ENCODE results near the gene MYO9B.
"Not testable (repeated sequence)": the region's sequence is repeated elsewhere in the genome, so short reads cannot be mapped to it uniquely, and the experiment has no call there.

MYO9B gene

GRCh38 chr19:17091758-17092333, 16.3 kb downstream of the MYO9B start:
- no peak overlapping the region for H2AFZ ChIP-seq (ENCODE audit: low read depth, low read length)
- peaks cover 14% of the 10 kb centered on the region; the same call in 1 of the 2 replicates for H3K36me3 ChIP-seq (ENCODE audit: insufficient read depth, low read length)
- no peak overlapping the region for H3K4me2 ChIP-seq (ENCODE audit: insufficient read depth, low read length)
- no peak overlapping the region for H3K4me3 ChIP-seq (ENCODE audit: low read depth in 1 of 2, low read length in 2 of 2)
- no peak overlapping the region for H3K27ac ChIP-seq (ENCODE audit: low read length)
- H3K27me3 ChIP-seq (ENCODE audit: insufficient read depth, low read length, poor library complexity), result no peaks in the 10 kb centered on the region
- H3K9ac ChIP-seq (ENCODE audit: low read depth, low read length), result no peak overlapping the region
- ATAC-seq (ENCODE audit: insufficient read depth, low read depth), result peak; percentile 44; the same call in 1 of the 3 replicates
- DNase-seq, result no peak
- no peaks in the 10 kb centered on the region for H3K9me3 ChIP-seq (ENCODE audit: insufficient read depth, low read length, severe bottlenecking)
- TF ChIP-seq EZH2 (IDR thresholded peaks at IDR 0.05; ENCODE audit: borderline replicate concordance, low read depth, low read length, severe bottlenecking) (no peak), CTCF (IDR thresholded peaks at IDR 0.05; ENCODE audit: borderline replicate concordance, extremely low read depth, low read length, poor library complexity, severe bottlenecking) (no peak)
- peaks cover 96% of the 10 kb centered on the region for H3K79me2 ChIP-seq (ENCODE audit: insufficient read depth, low read length)
- peaks cover 57% of the 10 kb centered on the region for H4K20me1 ChIP-seq (ENCODE audit: insufficient read depth, low read length)
- H3K4me1 ChIP-seq (ENCODE audit: insufficient read depth, low read length), result no peaks in the 10 kb centered on the region

- no peaks in the 10 kb centered on the region for H3K27me3 ChIP-seq (ENCODE audit: insufficient read depth, low read length, poor library complexity)
- no peaks in the 10 kb centered on the region for H3K9me3 ChIP-seq (ENCODE audit: insufficient read depth, low read length, severe bottlenecking)
- peaks cover 6% of the 10 kb centered on the region; the same call in 1 of the 2 replicates for H3K36me3 ChIP-seq (ENCODE audit: insufficient read depth, low read length)
- H2AFZ ChIP-seq (ENCODE audit: low read depth, low read length), result no peak overlapping the region
- no peaks in the 10 kb centered on the region for H3K4me1 ChIP-seq (ENCODE audit: insufficient read depth, low read length)
- DNase-seq (no peak), ATAC-seq (ENCODE audit: insufficient read depth, low read depth) (no peak)
- H3K79me2 ChIP-seq (ENCODE audit: insufficient read depth, low read length), result peaks cover 97% of the 10 kb centered on the region
- peaks cover 55% of the 10 kb centered on the region for H4K20me1 ChIP-seq (ENCODE audit: insufficient read depth, low read length)
- H3K4me2 ChIP-seq (ENCODE audit: insufficient read depth, low read length), result no peak overlapping the region
- no peak overlapping the region for H3K4me3 ChIP-seq (ENCODE audit: low read depth in 1 of 2, low read length in 2 of 2)
- no peak overlapping the region for H3K27ac ChIP-seq (ENCODE audit: low read length)
- H3K9ac ChIP-seq (ENCODE audit: low read depth, low read length), result no peak overlapping the region
- TF ChIP-seq EZH2 (IDR thresholded peaks at IDR 0.05; ENCODE audit: borderline replicate concordance, low read depth, low read length, severe bottlenecking) (no peak), CTCF (IDR thresholded peaks at IDR 0.05; ENCODE audit: borderline replicate concordance, extremely low read depth, low read length, poor library complexity, severe bottlenecking) (no peak)
Measured at GRCh38 chr19:17092696-17093095, 17.1 kb downstream of the MYO9B start.

GRCh38 chr19:17094694-17095093, 19.1 kb downstream of the MYO9B start:
- not testable (repeated sequence) for H3K27me3 ChIP-seq (ENCODE audit: insufficient read depth, low read length, poor library complexity); H3K4me2 ChIP-seq (ENCODE audit: insufficient read depth, low read length); H3K36me3 ChIP-seq (ENCODE audit: insufficient read depth, low read length); H3K9me3 ChIP-seq (ENCODE audit: insufficient read depth, low read length, severe bottlenecking); H2AFZ ChIP-seq (ENCODE audit: low read depth, low read length); ATAC-seq (ENCODE audit: insufficient read depth, low read depth); DNase-seq; H3K4me1 ChIP-seq (ENCODE audit: insufficient read depth, low read length); H3K9ac ChIP-seq (ENCODE audit: low read depth, low read length); H3K27ac ChIP-seq (ENCODE audit: low read length); H3K4me3 ChIP-seq (ENCODE audit: low read depth in 1 of 2, low read length in 2 of 2)
- Histone ChIP-seq H4K20me1 (ENCODE audit: insufficient read depth, low read length) (peaks cover 46% of the 10 kb centered on the region), H3K79me2 (ENCODE audit: insufficient read depth, low read length) (peaks cover 94% of the 10 kb centered on the region)

- TF ChIP-seq CTCF (IDR thresholded peaks at IDR 0.05; ENCODE audit: borderline replicate concordance, extremely low read depth, low read length, poor library complexity, severe bottlenecking) (no peak), EZH2 (IDR thresholded peaks at IDR 0.05; ENCODE audit: borderline replicate concordance, low read depth, low read length, severe bottlenecking) (no peak)
- Histone ChIP-seq H4K20me1 (ENCODE audit: insufficient read depth, low read length) (peaks cover 43% of the 10 kb centered on the region), H3K79me2 (ENCODE audit: insufficient read depth, low read length) (peaks cover 89% of the 10 kb centered on the region), H3K4me3 (ENCODE audit: low read depth in 1 of 2, low read length in 2 of 2) (no peak overlapping the region), H3K27me3 (ENCODE audit: insufficient read depth, low read length, poor library complexity) (no peaks in the 10 kb centered on the region), H3K27ac (ENCODE audit: low read length) (no peak overlapping the region), H2AFZ (ENCODE audit: low read depth, low read length) (no peak overlapping the region), H3K4me2 (ENCODE audit: insufficient read depth, low read length) (no peak overlapping the region), H3K9me3 (ENCODE audit: insufficient read depth, low read length, severe bottlenecking) (no peaks in the 10 kb centered on the region), H3K4me1 (ENCODE audit: insufficient read depth, low read length) (no peaks in the 10 kb centered on the region), H3K36me3 (ENCODE audit: insufficient read depth, low read length) (peaks cover 10% of the 10 kb centered on the region), H3K9ac (ENCODE audit: low read depth, low read length) (no peak overlapping the region)
- ATAC-seq (ENCODE audit: insufficient read depth, low read depth) (no peak), DNase-seq (no peak)
Measured at GRCh38 chr19:17095141-17095919, 19.8 kb downstream of the MYO9B start.

All from DND-41 (cell line).